Mesothelial cell of epicardium (in vitro differentiated cells): ENCODE measurements around the gene MAPK8IP3. TPM values are rescaled to one million over a fixed set of nuclear protein-coding genes. Genes with fewer than 3 reads are reported as not detected.

Experiments
- DNase-seq, 2 experiments: peaks; one replicate each; pipeline ENCODE4 v3.0.0; 2021; ENCODE audit warnings: low spot score in 2 of 2; ENCODE audit not compliant: unreplicated experiment in 2 of 2
- H3K27ac Mint-ChIP-seq: 2 replicates; pipeline ENCODE4 v1.8.0; 2021; ENCODE audit warnings: mixed read lengths
- H3K27me3 Mint-ChIP-seq: 2 replicates; pipeline ENCODE4 v1.8.0; 2021; ENCODE audit warnings: low read depth, mixed read lengths
- H3K36me3 Mint-ChIP-seq: 2 replicates; pipeline ENCODE4 v1.8.0; 2021; ENCODE audit warnings: mixed read lengths
- H3K4me1 Mint-ChIP-seq: 2 replicates; pipeline ENCODE4 v1.8.0; 2021; ENCODE audit warnings: mixed read lengths
- H3K4me3 Mint-ChIP-seq: 2 replicates; pipeline ENCODE4 v1.8.0; 2021; ENCODE audit warnings: mild to moderate bottlenecking, moderate library complexity, mixed read lengths
- H3K9me3 Mint-ChIP-seq: 2 replicates; pipeline ENCODE4 v1.8.0; 2021; ENCODE audit warnings: mixed read lengths
- total RNA-seq: library from RNA; stranded (reverse); gene quantifications from 3 replicates; pipeline ENCODE4 v1.2.1, GENCODE V29; 2021
- TF ChIP-seq, protein P1 (sequence below): fragments of 200-600 bp; sonication (generic); IDR thresholded peaks from one replicate; pipeline ENCODE4 v1.5.0; 2021; ENCODE audit warnings: antibody characterized with exemption; ENCODE audit not compliant: unreplicated experiment

The MAPK8IP3 gene
- total RNA-seq, 1 donor from 2014 or later: 182 TPM

DNA sequence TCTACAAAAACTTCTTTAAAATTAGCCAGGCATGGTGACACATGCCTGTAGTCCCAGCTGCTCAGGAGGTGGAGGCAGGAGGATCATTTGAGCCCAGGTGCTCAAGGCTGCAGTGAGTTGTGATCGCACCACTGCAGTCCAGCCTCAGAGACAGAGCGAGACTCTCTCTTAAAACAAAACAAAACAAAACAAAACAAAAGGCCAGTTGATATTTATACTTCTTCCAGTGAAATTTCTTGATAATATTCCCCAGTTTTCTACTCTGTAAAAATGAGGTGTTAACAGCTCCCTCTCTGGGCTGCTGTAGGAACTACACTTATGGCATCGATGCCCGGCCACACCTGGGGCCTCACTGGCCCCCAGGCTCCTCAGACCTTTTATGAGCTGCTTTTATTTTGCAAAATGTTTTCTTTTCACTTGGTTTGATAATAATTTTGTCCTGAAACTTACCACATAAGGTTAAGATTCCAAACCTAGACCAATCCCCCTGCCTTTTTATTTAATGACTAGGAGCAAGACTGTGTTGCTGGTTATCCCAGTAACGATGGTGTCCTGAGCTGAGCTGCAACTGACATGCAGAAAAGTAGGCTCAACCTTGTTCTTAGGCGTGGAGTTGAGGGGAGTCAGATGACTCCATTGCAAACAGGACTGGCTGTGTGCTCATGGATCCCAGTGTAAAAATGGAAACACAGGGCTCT, 17.6 kb downstream of the MAPK8IP3 start:
- Mint-ChIP-seq H3K27ac (no peak overlapping the region), H3K4me3 (no peak overlapping the region), H3K4me1 (peaks cover 3% of the 10 kb centered on the region), H3K36me3 (peaks cover 11% of the 10 kb centered on the region), H3K27me3 (no peaks in the 10 kb centered on the region), H3K9me3 (no peaks in the 10 kb centered on the region)
- DNase-seq: peak in 1 of 2 experiments; percentile 65
- TF ChIP-seq, protein P1, sequence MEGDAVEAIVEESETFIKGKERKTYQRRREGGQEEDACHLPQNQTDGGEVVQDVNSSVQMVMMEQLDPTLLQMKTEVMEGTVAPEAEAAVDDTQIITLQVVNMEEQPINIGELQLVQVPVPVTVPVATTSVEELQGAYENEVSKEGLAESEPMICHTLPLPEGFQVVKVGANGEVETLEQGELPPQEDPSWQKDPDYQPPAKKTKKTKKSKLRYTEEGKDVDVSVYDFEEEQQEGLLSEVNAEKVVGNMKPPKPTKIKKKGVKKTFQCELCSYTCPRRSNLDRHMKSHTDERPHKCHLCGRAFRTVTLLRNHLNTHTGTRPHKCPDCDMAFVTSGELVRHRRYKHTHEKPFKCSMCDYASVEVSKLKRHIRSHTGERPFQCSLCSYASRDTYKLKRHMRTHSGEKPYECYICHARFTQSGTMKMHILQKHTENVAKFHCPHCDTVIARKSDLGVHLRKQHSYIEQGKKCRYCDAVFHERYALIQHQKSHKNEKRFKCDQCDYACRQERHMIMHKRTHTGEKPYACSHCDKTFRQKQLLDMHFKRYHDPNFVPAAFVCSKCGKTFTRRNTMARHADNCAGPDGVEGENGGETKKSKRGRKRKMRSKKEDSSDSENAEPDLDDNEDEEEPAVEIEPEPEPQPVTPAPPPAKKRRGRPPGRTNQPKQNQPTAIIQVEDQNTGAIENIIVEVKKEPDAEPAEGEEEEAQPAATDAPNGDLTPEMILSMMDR: peak; percentile 80

DNA sequence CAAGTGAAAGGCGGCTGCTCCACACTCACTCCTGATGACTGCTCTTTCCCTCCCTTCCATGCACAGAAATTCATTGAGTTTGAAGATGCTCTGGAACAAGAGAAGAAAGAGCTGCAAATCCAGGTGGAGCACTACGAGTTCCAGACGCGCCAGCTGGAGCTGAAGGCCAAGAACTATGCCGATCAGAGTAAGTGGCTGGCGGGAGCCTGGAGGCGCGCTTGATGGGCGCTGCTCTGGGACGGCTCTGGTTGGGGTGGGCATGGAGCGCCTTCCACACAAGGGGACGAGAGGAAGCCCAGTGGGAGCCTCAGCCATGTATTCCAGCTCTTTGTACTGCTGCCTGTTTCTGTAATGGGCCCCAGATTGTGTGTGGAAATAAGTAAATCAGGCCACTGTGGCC, 18.5 kb downstream of the MAPK8IP3 start:
- H3K4me3 Mint-ChIP-seq: no peak overlapping the region
- H3K27me3 Mint-ChIP-seq: no peaks in the 10 kb centered on the region
- H3K9me3 Mint-ChIP-seq: no peaks in the 10 kb centered on the region
- TF ChIP-seq, protein P1: no peak
- H3K27ac Mint-ChIP-seq: no peak overlapping the region
- no peak for DNase-seq
- H3K36me3 Mint-ChIP-seq: peaks cover 12% of the 10 kb centered on the region
- peaks cover 3% of the 10 kb centered on the region for H3K4me1 Mint-ChIP-seq

GRCh38 chr16:1726661-1727502, 20.9 kb downstream of the MAPK8IP3 start:
- no peak overlapping the region for H3K27ac Mint-ChIP-seq
- no peaks in the 10 kb centered on the region for H3K27me3 Mint-ChIP-seq
- TF ChIP-seq, protein P1: no peak
- H3K4me3 Mint-ChIP-seq: no peak overlapping the region
- H3K4me1 Mint-ChIP-seq: peaks cover 3% of the 10 kb centered on the region
- DNase-seq: no peak
- no peaks in the 10 kb centered on the region for H3K9me3 Mint-ChIP-seq
- H3K36me3 Mint-ChIP-seq: peaks cover 12% of the 10 kb centered on the region

GRCh38 chr16:1727651-1728624, 21.9 kb downstream of the MAPK8IP3 start:
- peaks cover 10% of the 10 kb centered on the region for H3K36me3 Mint-ChIP-seq
- no peaks in the 10 kb centered on the region for H3K27me3 Mint-ChIP-seq
- no peaks in the 10 kb centered on the region for H3K9me3 Mint-ChIP-seq
- TF ChIP-seq, protein P1: no peak
- DNase-seq: no peak
- H3K4me1 Mint-ChIP-seq: peaks cover 3% of the 10 kb centered on the region
- no peak overlapping the region for H3K4me3 Mint-ChIP-seq
- H3K27ac Mint-ChIP-seq: no peak overlapping the region

- DNase-seq: no peak
- Mint-ChIP-seq H3K27ac (no peak overlapping the region), H3K36me3 (peaks cover 10% of the 10 kb centered on the region), H3K4me3 (no peak overlapping the region), H3K27me3 (no peaks in the 10 kb centered on the region), H3K4me1 (no peaks in the 10 kb centered on the region), H3K9me3 (no peaks in the 10 kb centered on the region)
- TF ChIP-seq, protein P1: no peak
Observed at GRCh38 chr16:1729026-1729425, 23.0 kb downstream of the MAPK8IP3 start.
